Activated CD4-positive, alpha-beta memory T cell treated with anti-CD3 and anti-CD28 coated beads, Interleukin-2, amount 10 ng/mL, durations not matched to agents 7 days and 5 days (primary cell): ENCODE data around the gene PSMG4. TPM values are rescaled to one million over a fixed set of nuclear protein-coding genes. Genes with fewer than 3 reads are reported as not detected.

Experiments used
- CTCF ChIA-PET: fragments of 350-600 bp; sonication (Branson Sonifier 250); formaldehyde crosslinking; loops from one replicate; lab custom pipeline; 2021; ENCODE audit warnings: antibody characterized with exemption, inconsistent platforms; lab: Charles Lee
- POLR2A ChIA-PET: fragments of 350-600 bp; sonication (Branson Sonifier 250); formaldehyde crosslinking; loops from one replicate; lab custom pipeline; 2021; ENCODE audit warnings: antibody characterized with exemption; lab: Charles Lee
- DNase-seq: peaks from one replicate; pipeline ENCODE4 v3.0.0-alpha.2; 2020
- H3K27ac Mint-ChIP-seq: one replicate; pipeline ENCODE4 v1.8.0; 2021; ENCODE audit warnings: mild to moderate bottlenecking, mixed read lengths
- H3K27me3 Mint-ChIP-seq: one replicate; pipeline ENCODE4 v1.8.0; 2021; ENCODE audit warnings: mixed read lengths
- H3K36me3 Mint-ChIP-seq: one replicate; pipeline ENCODE4 v1.8.0; 2021; ENCODE audit warnings: low read depth, mixed read lengths
- H3K4me1 Mint-ChIP-seq: one replicate; pipeline ENCODE4 v1.8.0; 2021; ENCODE audit warnings: mixed read lengths
- H3K4me3 Mint-ChIP-seq: one replicate; pipeline ENCODE4 v1.8.0; 2021; ENCODE audit warnings: mild to moderate bottlenecking, mixed read lengths
- H3K9me3 Mint-ChIP-seq: one replicate; pipeline ENCODE4 v1.8.0; 2021; ENCODE audit warnings: mixed read lengths
- total RNA-seq, 2 experiments: library from RNA; stranded (reverse); gene quantifications; one replicate each; pipeline ENCODE4 v1.2.3, GENCODE V29; 2021

The PSMG4 gene
- total RNA-seq, 2 experiments from 2014 or later, result 19.8 to 21.4 TPM

DNA sequence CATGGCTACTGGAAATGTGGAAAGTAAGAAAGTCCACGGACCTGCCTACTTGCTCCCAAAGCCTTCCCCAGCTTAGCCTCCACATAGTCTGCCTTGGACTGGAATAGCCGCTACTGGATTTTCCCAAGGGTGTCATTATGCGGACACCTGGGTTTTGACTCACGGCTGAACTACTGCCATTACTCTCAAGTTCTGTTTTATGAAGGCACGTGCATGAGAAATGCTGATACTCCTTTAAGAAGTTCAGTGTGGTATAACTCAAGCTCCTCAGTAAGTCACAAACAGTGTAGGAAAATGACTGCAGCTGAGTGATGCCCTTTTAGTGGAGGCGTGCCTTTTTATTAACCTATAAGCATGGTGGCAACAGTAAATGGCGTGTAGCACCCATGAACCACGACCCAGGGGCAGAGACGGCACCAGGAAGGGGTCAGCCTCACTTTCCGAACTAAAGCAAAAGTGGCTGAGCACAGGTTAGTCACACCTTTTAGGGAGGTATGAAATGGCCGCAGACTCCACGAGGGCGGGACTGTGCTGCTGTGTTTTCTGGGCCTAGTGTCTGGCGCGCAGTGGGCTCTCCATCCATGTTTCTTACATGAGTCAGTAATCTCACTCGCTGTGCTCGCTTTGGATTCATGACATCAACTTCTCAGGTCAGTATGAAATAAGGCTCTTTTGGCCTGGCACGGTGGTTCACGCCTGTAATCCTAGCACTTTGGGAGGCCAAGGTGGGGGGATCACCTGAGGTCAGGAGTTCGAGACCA, 23.9 kb downstream of the PSMG4 start:
- no peaks in the 10 kb centered on the region for H3K36me3 Mint-ChIP-seq
- no peaks in the 10 kb centered on the region for H3K9me3 Mint-ChIP-seq
- CTCF ChIA-PET, result interaction anchor here (1.5 to 4.5 kb wide), 2 partner anchors 9 to 449 kb away, joined by 3 to 50 read pairs; no protein-coding TSS in a partner anchor
- DNase-seq, result no peak
- POLR2A ChIA-PET, result interaction anchor here (1.6 kb wide), 1 partner anchor 23 kb away, joined by 4 read pairs; no protein-coding TSS in a partner anchor
- no peaks in the 10 kb centered on the region for H3K4me1 Mint-ChIP-seq
- no peak overlapping the region for H3K4me3 Mint-ChIP-seq
- H3K27ac Mint-ChIP-seq, result no peak overlapping the region
- no peaks in the 10 kb centered on the region for H3K27me3 Mint-ChIP-seq

DNA sequence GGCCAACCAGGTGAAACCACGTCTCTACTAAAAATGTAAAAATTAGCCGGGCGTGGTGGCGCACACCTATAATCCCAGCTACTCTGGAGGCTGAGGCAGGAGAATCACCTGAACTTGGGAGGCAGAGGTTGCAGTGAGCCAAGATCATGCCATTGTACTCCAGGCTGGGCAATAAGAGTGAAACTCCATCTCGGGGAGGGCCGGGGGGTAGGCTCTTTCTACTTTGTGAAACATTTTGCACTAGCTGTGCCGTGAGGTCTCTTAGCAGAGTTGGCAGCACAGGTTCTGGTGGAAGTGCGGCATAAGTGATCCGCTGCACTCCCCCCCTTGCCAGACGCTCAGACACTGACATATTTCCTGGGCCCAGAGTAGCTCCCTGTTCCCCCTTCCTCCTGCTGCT, 24.5 kb downstream of the PSMG4 start:
- DNase-seq, result no peak
- H3K9me3 Mint-ChIP-seq, result no peaks in the 10 kb centered on the region
- POLR2A ChIA-PET, result no interaction called here

DNA sequence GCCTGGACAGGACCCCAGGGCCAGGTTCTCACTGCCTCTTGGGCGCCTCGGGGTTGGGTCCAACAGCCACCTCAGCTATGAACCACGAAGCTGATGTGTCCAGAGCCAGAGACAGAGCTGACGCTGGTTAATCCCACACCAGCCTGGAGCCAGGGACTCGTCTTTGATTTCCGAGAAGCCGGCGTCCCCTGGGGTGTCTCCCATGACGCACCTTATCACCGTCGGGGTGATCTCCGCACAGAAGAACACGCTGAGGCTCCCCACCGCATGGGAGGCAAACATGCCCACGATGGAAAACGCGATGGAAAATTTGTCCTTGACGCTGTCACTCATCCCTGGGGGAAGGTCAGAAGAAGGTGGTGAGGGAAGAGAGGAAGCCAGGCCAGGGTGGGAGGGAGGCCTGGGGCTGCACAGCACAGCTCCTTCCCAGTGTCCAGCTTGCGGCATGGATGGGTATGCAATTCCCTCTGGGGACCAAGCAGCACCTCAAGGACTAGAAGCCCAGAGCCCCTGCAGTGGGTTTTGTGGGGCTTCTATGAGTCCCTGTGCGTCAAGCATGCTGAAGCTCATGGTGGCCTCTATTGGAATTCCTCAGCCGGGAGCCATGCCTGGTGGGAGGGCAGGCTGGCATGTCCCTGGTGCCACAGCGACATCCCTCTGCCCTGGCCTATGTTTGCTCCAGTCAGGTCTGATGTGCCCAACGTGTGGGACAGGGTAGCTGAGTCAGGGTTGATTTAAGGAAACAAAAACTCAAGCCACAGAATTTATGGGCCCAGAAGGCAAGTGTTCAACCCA, 25.1 kb downstream of the PSMG4 start:
- no peak for DNase-seq
- no peaks in the 10 kb centered on the region for H3K4me1 Mint-ChIP-seq
- H3K27me3 Mint-ChIP-seq, result no peaks in the 10 kb centered on the region
- ChIA-PET POLR2A (no interaction called here), CTCF (interaction anchor here (4.5 kb wide), 1 partner anchor 448 kb away, joined by 50 read pairs; no protein-coding TSS in a partner anchor)
- H3K9me3 Mint-ChIP-seq, result no peaks in the 10 kb centered on the region
- no peak overlapping the region for H3K27ac Mint-ChIP-seq
- no peaks in the 10 kb centered on the region for H3K36me3 Mint-ChIP-seq
- no peak overlapping the region for H3K4me3 Mint-ChIP-seq

More for the DNA sequence above, 24.5 kb downstream of the PSMG4 start:
- no peaks in the 10 kb centered on the region for H3K27me3 Mint-ChIP-seq
- H3K4me3 Mint-ChIP-seq, result no peak overlapping the region
- CTCF ChIA-PET, result interaction anchor here (4.5 kb wide), 1 partner anchor 448 kb away, joined by 50 read pairs; no protein-coding TSS in a partner anchor
- no peak overlapping the region for H3K27ac Mint-ChIP-seq
- no peaks in the 10 kb centered on the region for H3K4me1 Mint-ChIP-seq
- H3K36me3 Mint-ChIP-seq, result no peaks in the 10 kb centered on the region

DNA sequence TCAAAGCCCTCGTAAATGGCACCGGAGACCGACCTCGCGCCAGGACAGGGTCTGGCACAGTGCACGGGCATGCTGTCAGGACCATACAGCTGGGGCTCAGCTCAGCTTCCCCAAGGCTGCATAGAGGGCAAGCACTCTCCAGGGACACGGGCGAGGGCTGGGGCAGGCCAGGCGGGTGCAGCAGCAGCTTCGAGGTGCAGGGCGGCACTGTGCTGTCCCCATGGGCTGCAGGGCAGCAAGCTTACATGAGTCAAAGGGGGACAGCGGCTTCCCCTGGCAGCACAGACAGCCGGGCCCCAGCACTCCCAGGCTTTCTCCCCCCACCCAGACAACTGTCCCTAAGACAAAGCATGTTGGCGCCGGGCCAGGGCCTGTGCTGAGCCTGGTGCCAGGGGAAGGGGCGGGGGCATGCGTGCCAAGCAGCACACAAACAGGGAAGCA, 25.7 kb downstream of the PSMG4 start:
- no peaks in the 10 kb centered on the region for H3K4me1 Mint-ChIP-seq
- CTCF ChIA-PET, result no interaction called here
- no peaks in the 10 kb centered on the region for H3K9me3 Mint-ChIP-seq
- H3K27ac Mint-ChIP-seq, result no peak overlapping the region
- H3K4me3 Mint-ChIP-seq, result no peak overlapping the region
- no peaks in the 10 kb centered on the region for H3K36me3 Mint-ChIP-seq
- no peaks in the 10 kb centered on the region for H3K27me3 Mint-ChIP-seq
- POLR2A ChIA-PET, result no interaction called here
- DNase-seq, result no peak

DNA sequence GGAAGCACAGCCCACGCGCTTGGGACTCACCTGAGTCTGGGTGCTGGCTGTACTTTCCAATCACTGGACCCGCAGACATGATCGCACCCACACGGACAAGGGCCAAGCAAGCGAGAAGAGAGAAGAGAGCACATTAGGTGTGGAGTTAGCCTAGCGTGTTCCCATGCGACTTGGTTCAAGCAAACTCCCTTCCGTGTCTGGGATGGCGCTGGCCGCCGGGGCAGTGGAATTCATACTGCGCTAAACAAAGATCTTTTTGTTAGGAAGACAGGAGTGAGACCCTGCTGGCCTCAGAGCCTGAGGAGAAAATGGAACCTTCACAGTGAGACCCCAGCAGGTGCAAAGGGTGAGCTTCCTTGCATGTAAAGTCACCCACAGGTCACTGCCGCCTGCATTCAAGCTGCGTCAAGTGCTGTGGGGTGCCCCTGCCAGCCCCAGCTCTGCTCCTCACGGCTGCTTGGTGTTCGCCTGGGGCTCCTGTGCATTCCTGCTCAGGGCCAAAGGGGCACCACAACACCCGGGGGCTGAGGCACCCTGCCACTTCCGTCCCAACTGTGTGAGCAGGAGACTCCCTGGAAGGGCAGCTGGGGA, 26.4 kb downstream of the PSMG4 start:
- H3K27me3 Mint-ChIP-seq, result no peaks in the 10 kb centered on the region
- no peak for DNase-seq
- H3K27ac Mint-ChIP-seq, result no peak overlapping the region
- no peaks in the 10 kb centered on the region for H3K4me1 Mint-ChIP-seq
- H3K4me3 Mint-ChIP-seq, result no peak overlapping the region
- POLR2A ChIA-PET, result no interaction called here
- H3K36me3 Mint-ChIP-seq, result no peaks in the 10 kb centered on the region
- CTCF ChIA-PET, result interaction anchor here (1.5 kb wide), 1 partner anchor 447 kb away, joined by 3 read pairs; no protein-coding TSS in a partner anchor
- no peaks in the 10 kb centered on the region for H3K9me3 Mint-ChIP-seq

DNA sequence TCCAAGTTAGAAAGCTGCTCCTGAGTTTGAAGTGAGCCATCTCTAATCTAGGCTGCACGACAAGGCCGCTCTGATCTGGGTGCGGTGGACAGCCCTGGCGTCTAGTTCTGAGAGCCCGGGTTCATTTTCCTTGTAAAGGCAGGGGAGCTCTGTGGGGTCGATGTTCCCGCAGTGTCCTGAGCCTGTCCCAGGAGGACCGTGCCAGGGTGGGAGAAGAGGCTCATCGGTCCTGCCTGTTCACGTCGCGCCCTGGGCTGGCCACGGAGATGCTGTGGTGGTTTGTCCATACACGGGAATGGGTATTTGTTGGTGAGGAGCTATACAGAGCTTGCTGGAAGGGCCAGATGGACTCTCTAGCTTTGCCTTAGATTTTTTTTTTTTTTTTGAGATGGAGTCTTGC, 27.0 kb downstream of the PSMG4 start:
- Mint-ChIP-seq H3K36me3 (no peaks in the 10 kb centered on the region), H3K4me1 (no peaks in the 10 kb centered on the region), H3K4me3 (no peak overlapping the region), H3K27ac (no peak overlapping the region), H3K27me3 (no peaks in the 10 kb centered on the region), H3K9me3 (no peaks in the 10 kb centered on the region)
- ChIA-PET POLR2A (no interaction called here), CTCF (interaction anchor here (1.5 kb wide), 1 partner anchor 447 kb away, joined by 3 read pairs; no protein-coding TSS in a partner anchor)
- DNase-seq, result no peak

DNA sequence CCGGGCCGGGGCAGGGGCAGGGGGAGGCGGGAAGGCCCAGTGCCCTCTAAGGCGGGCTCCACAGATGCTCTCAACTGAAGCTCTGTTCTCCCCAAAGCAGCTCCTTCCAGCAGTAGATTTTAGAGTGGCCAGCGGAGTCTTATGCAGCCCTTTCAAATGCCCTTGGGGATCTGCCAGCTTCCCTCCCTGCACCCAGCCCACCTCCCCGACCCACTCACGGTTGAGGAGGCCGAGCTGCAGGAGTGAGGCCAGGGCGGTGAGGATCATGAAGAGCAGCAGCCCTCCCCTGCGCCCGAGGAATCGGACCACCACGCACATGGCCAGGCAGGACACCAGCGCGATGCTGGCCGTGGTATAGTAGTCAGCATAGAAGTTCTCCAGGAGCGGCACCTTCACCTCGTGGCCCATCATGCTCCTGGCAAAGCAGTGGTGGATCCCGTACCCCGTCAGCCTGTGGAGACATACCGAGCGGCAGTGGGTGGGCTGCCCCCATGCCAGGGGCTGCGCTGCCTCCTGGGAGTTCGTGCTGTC, 28.0 kb downstream of the PSMG4 start:
- ChIA-PET POLR2A (no interaction called here), CTCF (interaction anchor here (1.5 kb wide), 1 partner anchor 446 kb away, joined by 3 read pairs; no protein-coding TSS in a partner anchor)
- Mint-ChIP-seq H3K4me3 (no peak overlapping the region), H3K27ac (no peak overlapping the region), H3K4me1 (no peaks in the 10 kb centered on the region), H3K9me3 (no peaks in the 10 kb centered on the region), H3K27me3 (no peaks in the 10 kb centered on the region), H3K36me3 (no peaks in the 10 kb centered on the region)
- DNase-seq, result no peak

DNA sequence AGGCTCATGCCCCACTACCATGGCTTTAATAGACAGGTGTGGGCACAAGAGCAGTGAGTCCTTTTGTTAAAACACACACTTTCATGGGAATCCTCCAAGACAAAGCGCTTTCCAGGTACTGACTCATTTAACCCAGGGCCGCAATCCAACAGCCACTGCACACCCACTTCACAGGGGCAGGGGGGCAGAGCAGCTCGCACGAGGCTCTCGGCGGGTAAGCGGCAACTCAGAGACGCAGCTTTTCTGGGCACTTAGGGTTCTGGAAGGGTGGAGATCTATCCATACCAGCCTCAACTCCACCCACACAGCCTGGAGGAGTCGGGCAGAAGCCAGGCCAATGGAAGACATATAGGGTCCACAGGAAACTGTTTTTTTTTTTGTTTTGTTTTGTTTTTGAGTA, 28.6 kb downstream of the PSMG4 start:
- CTCF ChIA-PET, result no interaction called here
- H3K9me3 Mint-ChIP-seq, result no peaks in the 10 kb centered on the region
- no peaks in the 10 kb centered on the region for H3K36me3 Mint-ChIP-seq
- H3K4me1 Mint-ChIP-seq, result no peaks in the 10 kb centered on the region
- H3K27me3 Mint-ChIP-seq, result no peaks in the 10 kb centered on the region
- no peak for DNase-seq
- H3K27ac Mint-ChIP-seq, result no peak overlapping the region
- no peak overlapping the region for H3K4me3 Mint-ChIP-seq
- POLR2A ChIA-PET, result no interaction called here

DNA sequence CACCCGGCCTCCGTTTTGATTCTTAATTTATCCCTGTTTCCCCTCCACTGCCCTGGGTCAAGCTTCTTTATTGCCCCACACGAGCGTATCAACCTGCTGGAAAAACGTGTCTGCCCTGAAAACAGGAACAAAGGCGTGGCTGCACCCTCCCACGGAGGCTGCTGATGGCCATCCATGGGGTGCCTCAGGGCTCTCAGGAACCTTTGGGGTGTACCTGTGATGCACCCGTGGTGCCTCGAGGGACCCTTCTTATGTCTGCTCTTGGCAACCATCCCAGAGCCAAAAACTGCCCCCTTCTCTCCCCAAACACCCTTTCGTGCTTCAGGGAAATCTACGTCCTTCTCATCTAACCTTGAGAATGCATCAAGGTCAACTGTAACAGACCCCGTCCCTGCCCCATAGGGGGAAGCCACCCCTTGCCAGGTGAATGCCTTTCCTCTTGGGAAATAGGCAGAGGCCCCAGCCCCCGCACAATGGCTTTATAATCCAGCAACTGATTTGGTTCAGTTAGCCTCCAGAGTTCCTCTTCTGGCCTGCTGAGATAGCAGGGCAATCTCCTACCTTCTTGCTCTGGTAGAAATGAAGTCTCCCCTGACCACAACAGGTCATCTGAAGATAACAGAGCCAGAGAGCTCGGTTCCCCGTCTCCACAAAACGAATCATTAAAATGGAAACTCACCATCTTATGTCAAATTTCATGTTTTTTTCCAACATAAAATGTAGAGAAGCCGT, 29.4 kb downstream of the PSMG4 start:
- Mint-ChIP-seq H3K27ac (no peak overlapping the region), H3K4me3 (no peak overlapping the region), H3K27me3 (no peaks in the 10 kb centered on the region), H3K9me3 (no peaks in the 10 kb centered on the region), H3K4me1 (no peaks in the 10 kb centered on the region), H3K36me3 (no peaks in the 10 kb centered on the region)
- no peak for DNase-seq
- ChIA-PET CTCF (interaction anchor here (1.3 kb wide), 1 partner anchor 445 kb away, joined by 3 read pairs; no protein-coding TSS in a partner anchor), POLR2A (no interaction called here)

DNA sequence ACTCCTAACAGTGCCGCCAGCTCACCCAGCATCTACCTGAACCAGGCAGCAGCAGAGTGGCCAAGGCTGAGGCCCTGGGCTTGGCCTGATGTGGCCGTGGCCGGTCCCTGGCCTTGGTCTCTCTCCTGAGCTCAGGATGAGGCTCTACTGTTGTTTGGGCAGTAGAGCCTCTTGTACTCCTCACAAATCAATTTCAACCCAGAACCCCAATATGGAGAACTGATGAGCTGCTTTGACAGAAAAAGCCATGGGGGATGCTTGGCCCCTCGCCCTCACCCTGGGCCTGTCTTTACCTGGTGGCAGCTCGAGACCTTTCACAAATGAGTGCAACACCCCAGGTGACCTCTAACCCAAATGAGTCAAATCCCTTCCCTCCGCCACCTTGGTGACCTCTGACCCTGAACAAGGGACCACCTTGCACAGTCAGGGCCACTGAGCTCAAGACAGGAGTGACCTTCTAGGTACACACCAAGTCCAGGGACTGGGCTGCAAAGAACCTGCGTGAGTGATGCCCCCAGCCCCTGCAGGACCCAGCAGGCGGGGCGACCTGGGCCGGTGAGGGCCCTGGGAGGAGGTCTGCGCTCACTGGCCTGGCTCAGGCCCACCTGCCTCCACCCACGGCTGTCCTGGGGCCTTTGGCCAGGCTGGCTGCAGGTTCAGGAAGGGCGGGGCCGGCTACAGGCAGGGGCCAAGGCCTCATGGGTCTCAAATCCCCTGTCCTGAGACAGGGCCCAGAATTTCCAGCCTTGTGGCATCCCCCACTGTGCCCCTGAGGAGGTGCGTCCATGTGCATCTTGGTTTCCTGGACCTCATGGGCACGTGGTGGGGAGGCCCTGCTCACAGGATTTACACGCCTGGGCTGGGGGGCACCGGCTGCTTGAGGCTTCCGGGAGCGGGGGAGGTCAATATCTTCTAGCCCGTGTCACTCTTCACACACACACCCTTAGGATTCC, 30.2 kb downstream of the PSMG4 start:
- ChIA-PET POLR2A (no interaction called here), CTCF (interaction anchor here (0.5 to 1.3 kb wide), 3 partner anchors 141 to 788 kb away, joined by 3 read pairs; no protein-coding TSS in a partner anchor)
- no peaks in the 10 kb centered on the region for H3K9me3 Mint-ChIP-seq

DNA sequence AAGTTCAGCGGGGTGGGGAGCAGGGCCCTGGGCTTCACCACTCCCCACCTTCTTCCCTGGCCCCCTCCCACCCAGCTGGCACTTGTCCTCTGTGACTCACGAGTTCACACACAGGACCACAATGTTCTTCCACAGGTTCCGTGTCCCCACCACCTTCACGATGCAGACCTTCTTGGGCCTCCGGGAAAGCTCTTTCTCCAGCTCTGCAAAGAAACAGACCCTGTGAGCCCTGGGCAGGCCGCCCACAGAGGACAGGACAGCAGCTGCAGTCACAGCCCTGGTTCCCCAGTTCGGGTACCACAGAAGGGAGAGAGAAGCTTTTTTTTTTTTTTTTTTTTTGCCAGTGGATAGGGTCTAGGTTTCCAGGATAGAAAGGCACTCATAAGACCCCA, 30.9 kb downstream of the PSMG4 start:
- Mint-ChIP-seq H3K27ac (no peak overlapping the region), H3K4me3 (no peak overlapping the region), H3K36me3 (no peaks in the 10 kb centered on the region), H3K27me3 (no peaks in the 10 kb centered on the region), H3K4me1 (no peaks in the 10 kb centered on the region), H3K9me3 (no peaks in the 10 kb centered on the region)
- ChIA-PET POLR2A (no interaction called here), CTCF (interaction anchor here (0.5 to 0.6 kb wide), 3 partner anchors 32 to 789 kb away, joined by 3 to 4 read pairs (median 3); no protein-coding TSS in a partner anchor)
- DNase-seq, result no peak

More for the DNA sequence above, 30.2 kb downstream of the PSMG4 start:
- Mint-ChIP-seq H3K4me3 (no peak overlapping the region), H3K4me1 (no peaks in the 10 kb centered on the region), H3K27ac (no peak overlapping the region), H3K36me3 (no peaks in the 10 kb centered on the region), H3K27me3 (no peaks in the 10 kb centered on the region)
- DNase-seq, result no peak
